HG02840 (cell line): ENCODE measurements around the gene KCNAB1.
"Not testable (repeated sequence)": the region's sequence is repeated elsewhere in the genome, so short reads cannot be mapped to it uniquely, and the experiment has no call there.

Experiments
- ATAC-seq: cut with Tn5 transposase; IDR thresholded peaks from one replicate; pipeline ENCODE4 v1.9.1; 2021; ENCODE audit warnings: mild to moderate bottlenecking, moderate library complexity, moderate number of reproducible peaks; ENCODE audit not compliant: unreplicated experiment, low FRiP score

The KCNAB1 gene

DNA sequence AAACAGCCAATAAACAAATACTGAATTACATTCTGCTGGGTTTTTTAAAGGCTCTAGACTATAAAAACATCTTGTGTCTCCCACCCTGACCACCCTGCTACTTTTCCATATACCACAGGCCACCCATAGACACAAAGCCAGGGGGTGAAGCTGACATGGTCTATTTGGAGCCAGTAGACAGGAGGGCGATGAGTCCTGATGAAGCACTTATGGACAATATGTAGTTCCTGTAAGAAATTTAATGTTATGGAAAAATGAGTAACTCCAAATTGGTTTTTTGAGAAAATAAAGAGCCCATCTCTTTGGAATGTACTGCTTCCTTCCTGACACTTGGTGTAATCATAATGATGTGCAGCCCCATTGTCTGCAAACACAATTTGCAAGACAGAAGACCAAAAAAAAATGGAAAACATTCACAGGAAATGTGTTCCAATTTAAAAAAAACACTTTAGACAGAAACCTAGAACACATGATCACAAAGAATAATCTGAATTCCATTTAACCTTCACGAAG, 422.7 kb downstream of the KCNAB1 start:
- no peak for ATAC-seq

DNA sequence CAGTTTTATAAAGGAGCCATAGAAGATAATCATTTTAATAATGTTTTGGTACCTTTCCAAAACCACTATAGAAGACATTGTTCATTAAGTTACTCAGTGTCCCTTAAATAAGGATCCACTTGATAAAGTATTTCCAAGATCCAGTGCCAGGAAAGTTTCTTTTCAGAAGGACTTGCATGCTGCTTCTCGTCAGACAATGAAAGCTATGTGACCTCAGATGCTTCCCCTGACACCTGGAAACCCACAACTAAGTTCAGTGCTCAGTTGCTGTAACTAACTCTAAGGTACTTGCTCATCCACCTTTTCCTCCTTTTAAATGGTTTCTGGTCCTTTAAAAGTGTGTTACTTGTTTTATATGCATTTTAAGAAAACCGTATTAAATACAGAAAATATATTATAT, 427.3 kb downstream of the KCNAB1 start:
- no peak for ATAC-seq

DNA sequence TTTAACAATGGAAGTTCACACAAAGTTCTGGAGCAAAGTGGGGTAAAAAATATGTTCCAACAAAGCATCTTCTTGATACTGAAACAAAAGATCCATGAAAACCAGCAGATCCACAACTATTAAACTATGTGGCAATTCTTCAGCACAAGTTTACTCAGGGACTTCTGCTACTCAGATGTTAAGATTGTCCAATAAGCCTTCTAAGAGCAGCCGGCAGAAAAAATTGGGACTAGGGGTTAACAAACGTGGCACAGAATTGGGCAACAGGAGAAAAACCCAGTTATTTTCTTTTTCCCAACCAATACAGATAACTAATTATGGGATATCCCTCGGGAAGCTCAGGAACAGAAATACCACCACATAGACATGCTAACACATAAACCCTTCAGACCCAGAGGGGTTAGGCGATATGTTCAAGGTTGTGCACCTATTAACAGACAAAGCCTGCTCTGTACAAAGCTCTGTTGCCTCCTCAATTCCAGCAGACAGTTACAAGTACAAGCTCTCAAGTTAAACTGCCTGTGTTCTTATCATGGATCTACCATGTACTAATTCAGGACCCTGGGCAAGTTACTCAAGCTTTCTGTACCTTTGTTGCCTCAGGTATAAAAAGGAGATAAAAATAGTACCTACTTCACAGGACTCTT, 427.8 kb downstream of the KCNAB1 start:
- ATAC-seq: no peak

DNA sequence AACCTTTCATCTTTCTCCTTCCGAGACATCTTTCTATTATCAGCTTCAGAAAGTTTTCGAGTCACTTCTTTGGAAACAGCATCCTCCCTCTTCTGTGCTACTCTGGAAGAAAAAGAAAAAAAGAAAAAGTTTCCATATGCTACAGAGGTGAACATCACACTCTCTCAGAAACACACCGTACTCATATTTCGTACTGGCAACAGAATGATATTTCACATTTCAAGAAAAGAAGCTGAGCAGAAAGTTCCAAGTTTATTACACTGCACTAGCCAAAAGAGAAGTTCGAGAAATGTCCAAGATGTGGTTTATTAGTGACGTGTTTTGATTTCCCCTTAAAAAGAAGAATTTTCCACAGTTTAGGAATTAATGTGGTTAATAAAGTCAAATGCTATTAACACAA, 428.5 kb downstream of the KCNAB1 start:
- ATAC-seq: no peak

DNA sequence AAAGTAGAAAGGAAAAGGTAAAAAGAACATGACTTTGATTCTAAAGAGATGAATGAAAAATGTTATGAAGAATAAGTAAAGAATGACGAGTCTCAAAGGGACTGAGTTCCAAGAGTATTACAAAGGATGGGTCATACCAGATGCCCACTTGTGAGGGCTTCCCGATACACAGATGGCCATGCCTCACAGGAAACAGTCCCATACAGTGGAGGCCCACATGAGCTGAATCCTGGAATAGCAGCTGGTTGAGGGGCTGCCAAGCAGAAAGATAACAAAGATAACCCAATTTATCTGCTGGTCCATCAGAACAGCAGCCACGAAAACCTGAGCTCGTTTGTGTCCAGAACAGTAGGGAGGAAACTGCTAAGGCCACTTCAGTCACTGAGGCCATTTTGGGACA, 430.9 kb downstream of the KCNAB1 start:
- no peak for ATAC-seq

DNA sequence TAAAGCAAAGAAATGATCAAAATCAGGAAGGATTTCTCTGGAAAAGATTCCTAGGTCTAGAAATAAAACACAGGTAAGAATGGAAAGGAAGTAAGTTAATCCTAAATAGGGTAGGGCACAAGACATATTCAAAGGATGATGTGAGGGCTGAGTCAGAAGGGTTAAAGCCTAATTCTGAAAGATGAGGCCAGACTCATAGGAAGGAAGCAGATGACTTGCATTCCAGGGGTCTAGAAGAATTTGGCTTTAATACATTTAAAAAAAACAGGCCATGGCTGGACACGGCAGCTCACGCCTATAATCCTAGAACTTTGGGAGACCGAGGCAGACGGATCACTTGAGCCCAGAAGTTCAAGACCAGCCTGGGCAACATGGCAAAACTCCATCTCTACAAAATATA, 431.4 kb downstream of the KCNAB1 start:
- no peak for ATAC-seq

DNA sequence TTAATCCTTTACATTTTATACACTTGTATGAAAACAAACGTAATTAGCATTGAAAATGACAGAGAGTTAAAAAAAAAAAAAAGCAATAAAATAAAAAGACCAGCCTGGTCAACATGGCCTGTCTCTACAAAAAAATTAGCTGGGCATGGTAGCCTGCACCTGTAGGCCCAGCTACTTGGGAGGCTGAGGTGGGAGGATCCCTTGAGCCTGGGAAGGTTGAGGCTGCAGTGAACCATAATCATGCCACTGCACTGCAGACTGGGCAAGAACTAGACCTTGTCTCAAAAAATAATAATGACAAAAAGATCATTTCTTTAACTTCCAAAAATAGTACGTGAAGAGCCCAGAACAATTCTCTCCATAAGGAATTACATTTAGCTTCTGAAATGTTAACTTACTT, 432.6 kb downstream of the KCNAB1 start:
- ATAC-seq: no peak

DNA sequence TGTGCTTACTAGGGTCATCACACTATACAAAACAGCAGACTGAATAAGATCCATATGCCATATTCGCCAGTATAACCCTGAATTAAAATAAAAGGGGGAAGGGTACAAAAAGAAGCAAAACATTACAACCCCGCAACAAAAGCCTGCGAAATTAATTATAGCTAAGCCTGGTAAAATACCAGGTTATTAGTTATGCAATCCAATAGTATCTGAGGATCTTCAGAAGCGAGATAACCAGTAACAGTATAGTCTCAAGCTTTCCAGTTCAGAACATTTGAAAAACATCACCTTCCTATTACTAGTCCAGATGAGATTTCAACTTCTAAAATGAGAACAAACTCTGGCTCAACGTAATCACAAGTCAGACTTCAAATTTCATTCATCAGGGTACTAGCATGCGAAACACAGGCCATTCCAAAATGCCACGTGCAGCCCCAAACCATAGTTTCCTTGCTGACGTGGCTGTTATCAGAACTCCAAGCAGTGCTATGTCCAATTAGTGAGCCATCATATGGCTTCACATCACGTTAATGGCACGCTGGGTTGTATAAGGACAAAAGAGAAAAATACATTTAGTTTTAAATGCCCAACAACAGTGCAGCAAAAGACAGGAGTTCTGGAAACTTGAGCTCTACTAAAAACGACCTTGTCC, 433.5 kb downstream of the KCNAB1 start:
- ATAC-seq: no peak

DNA sequence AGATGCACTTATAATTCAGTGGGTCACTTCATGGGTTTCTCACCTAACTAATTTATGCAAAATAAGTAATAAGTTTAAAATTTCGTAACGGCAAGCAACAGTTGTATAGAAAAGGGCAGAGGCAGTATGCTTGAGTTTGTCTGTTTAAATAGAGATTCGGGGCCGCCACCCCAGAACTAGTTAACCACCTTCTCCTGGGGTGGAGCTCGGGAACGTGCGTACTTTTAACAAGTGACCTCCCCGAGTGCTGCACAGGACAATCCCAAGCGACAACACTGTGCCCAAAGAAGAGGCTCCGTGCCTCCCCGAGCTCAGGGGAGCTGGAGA, 434.1 kb downstream of the KCNAB1 start:
- no peak for ATAC-seq

DNA sequence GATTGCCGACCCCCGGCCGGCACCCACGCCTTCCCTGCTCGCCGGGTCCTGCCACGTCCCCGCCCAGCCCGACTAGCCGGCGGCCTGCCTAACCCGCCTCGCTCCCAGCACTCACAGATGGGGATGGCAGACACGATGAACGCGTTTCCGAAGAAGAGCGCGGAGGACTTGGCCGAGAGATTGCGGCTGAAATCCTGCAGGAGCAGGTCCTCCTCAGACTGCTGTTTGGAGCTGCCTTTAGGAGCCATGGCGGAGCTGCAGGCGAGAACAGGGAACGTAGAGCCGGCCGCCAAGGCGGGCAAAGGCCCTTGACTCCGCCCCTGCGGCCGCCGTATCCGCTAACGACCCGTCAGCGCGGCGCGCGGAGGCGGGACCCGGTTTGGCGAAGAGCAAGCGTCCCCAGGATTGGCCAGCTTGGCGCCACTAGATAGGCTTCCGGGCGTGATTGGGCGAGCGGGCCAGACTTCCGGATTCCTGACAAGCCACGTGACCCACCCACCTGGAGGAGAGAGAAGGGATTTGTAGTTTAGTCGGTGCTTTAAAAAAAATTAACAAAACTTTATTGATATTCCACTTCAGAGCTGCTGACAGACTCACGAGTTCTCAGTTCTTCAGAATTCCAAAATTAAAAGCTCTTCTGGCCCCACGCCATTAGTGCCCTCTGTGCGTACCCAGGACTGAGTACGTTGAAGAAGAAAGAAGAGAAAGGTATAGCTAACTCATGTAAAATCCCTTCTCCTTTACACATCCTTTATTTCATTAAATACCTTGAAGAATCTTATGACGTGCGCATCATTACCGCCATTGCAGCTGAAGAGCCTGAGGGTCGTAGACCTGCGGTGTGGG, 434.7 kb downstream of the KCNAB1 start, which contains the start of gene SSR3:
Gene SSR3 (minus strand): TSS at position 276 of the 846 bp plus-strand sequence. CDS start 28 bp downstream, at position 248.
- ATAC-seq: peak; percentile 98

DNA sequence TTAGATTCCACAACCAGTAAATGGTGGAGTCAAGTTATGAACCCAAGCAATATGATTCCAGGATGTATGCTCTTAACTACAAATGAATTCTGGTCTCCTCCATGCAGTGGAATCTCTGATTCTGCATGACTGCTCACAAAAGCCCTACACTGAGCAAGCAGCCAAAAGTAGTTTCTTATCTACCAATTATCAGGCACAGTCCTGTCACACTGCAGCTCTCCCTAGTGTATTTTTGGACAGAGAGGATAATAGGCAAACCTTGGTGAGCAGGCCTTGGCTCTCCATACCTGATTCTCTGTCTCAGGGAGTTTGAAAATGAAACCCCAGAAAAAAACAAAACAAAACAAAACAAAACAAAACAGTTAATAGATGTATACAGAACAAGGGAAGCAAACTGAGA, 438.0 kb downstream of the KCNAB1 start:
- no peak for ATAC-seq

DNA sequence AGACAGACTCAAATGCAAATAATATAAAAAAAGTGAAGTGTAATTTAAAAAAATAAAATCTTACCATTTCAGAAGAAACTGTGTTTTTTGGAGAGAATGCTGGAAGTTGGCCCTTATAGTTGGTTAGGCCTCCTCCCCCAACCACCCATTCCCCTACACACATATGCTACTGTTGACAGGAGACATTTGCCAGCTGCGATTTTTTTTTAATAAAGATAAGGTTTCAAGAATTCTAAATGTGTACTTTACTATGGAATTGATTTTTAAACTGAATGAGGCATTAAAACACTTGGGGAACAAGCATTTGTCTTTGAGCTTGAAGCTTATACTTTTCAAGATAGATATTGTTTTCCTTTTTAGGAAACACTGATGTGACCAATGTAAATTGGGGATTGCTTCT, 438.9 kb downstream of the KCNAB1 start:
- no peak for ATAC-seq

DNA sequence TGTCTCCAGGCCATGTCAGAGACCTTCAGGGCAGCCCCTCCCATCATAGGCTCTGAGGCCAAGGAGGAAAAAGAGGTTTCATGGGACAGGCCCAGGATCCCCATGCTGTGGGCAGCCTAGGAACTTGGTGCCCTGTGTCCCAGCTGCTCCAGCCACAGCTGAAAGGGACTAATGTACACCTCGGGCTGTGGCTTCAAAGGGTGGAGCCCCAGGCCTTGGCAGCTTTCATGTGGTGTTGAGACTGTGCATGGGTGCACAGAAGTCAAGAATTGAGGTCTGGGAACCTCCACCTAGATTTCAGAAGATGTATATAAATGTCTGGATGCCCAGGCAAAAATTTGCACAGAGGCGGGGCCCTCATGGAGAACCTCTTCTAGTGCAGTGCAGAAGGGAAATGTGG, 441.2 kb downstream of the KCNAB1 start:
- no peak for ATAC-seq

DNA sequence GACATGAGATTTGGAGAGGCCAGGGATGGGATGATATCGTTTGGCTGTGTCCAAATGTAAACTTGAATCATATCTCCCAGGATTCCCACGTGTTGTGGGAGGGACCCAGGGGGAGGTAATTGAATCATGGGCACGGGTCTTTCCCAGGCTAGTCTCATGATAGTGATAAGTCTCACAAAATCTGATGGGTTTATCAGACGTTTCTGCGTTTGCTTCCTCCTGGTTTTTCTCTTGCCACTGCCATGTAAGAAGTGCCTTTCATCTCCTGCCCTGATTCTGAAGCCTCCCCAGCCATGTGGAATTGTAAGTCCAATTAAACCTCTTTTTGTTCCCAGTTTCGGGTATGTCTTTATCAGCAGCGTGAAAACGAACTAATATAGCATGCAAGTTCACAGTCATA, 442.1 kb downstream of the KCNAB1 start:
- not testable (repeated sequence) for ATAC-seq

DNA sequence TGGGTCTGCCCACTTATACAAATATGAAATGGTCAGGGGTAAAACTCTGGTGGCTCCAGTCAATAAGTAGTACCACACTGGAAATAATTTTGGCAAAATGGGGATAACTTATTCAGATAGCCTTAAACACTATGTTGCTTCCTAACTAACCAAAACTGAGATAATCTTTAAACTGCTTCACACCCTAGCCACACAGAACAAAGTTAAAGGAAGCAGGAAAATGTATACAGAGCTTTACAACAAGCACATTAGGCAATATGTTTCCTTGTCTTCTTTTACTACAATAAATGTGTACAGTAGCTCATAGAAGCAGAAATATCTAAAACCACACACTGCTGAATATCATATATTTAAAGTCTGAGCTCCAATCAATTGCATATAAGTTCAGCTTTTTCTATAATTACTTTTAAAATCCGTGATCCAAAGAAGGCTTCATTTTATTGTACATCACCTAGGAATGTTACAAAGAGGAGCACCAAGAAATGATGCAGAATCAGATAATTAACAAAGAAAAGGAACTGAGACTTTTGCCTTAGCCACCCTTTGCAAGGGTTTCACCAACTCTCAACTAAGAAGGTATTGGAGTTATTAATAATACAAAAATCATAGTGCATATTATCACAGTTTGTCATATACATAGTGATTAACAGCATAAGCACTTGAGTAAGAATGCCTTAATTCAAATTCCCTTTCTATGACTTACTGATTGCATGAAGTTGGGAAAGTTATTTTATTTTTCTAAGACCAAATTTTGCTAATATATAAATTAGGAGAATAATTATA, 443.7 kb downstream of the KCNAB1 start:
- no peak for ATAC-seq

DNA sequence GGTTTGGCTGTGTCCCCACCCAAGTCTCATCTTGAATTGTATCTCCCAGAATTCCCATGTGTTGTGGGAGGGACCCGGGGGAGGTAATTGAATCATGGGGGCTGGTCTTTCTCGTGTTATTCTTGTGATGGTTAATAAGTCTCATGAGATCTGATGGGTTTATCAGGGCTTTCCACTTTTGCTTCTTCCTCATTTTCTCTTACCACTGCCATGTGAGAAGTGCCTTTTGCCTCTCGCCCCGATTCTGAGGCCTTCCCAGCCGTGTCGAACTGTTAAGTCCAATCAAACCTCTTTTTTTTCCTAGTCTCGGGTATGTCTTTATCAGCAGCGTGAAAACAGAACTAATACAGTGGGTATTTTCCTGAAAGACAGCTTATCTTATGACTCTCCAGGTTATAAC, 448.6 kb downstream of the KCNAB1 start:
- not testable (repeated sequence) for ATAC-seq

DNA sequence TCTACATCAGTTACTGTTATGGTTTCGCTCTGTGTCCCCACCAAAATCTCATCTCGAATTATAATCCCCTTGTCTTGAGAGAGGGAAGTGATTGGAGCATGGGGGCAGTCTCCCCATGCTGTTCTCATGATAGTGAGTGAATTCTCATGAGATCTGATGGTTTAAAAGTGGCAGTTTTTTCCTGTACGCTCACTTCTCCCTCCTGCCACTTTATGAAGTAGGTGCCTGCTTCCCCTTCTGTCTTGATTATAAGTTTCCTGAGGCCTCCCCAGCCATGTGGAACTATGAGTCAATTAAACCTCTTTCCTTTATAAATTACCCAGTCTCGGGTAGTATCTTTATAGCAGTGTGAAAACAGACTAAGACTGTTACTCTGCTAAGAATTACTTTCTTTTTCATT, 449.5 kb downstream of the KCNAB1 start:
- not testable (repeated sequence) for ATAC-seq

DNA sequence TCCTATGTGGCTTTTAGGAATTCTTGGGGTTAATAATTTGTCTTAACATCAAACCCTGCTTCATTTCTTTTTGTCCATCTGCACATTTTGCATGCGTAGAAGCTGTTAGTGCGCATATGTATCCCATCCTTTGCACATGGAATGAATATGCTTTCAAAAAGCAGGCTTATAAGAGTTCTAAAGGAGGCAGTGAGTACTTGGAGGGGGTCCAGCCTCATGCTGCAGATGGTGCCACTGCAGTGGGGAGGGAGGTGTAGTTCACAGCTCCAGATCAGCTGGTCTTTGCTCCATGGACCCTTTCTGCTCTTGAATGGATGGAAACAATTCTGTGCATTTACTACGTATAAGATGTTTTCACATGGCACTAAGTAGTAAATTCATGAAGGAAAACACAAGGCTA, 455.3 kb downstream of the KCNAB1 start:
- no peak for ATAC-seq

DNA sequence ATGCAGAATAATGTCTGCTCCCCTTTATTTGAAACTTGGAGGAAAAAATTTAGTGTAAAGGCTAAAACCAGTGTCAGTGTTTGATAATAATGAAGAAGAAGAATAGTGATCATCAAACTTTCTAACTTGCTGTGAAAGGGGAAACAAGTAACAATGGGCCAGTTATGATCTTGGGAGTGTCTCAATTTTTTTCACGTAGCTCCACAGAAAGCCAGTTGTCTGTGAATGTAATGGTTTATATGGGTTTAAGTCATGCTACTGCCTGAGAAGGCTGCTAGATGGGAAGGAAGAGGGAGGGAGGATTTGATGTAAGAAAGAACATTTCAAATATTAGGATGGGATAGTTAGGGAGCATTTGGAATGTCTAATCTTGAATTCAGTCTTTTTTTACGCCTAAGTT, 455.7 kb downstream of the KCNAB1 start:
- no peak for ATAC-seq

DNA sequence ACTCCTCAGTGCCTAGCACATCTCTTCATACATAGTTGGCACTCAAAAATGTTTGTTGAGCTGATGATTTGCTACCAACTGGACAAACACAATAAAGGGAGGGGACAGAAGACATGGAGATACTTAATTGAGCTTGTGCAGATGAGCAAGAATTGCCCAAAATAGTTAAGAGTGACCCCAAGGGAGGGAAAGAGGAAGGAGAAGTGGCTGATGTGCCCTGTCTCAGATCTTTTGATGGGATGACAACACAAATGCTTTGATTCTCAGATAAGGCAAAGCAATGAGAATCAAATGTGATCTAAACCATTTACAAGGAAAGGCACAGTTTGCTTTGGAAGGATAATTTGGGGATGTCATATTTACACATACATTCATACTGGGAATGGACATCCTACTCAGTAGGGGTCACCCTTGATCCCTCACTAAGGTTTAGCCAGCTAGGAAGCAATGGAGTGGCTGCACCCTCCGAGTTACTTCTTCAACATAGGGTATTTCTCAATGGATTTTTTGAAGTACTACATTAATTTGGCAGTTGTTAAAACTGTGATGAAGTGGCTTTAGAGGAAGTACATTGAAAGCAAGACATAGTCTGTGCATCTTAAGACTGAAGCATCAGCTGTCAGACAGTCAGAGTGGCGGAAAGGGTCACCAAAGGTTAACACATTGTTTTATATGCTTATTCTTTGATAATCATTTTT, 456.4 kb downstream of the KCNAB1 start:
- ATAC-seq: no peak
